Osteocyte (in vitro differentiated cells): ENCODE results near the gene ARHGAP19. TPM values are rescaled to one million over a fixed set of nuclear protein-coding genes. Genes with fewer than 3 reads are reported as not detected.

ENCODE experiments used
- DNase-seq: peaks from one replicate; pipeline ENCODE4 v3.0.0; 2021; ENCODE audit warnings: mixed read lengths; ENCODE audit not compliant: unreplicated experiment; ENCODE audit errors: extremely low spot score
- H3K27ac Mint-ChIP-seq: one replicate; pipeline ENCODE4 v1.8.0; 2021; ENCODE audit warnings: mild to moderate bottlenecking, mixed read lengths; ENCODE audit not compliant: unreplicated experiment
- H3K27me3 Mint-ChIP-seq: one replicate; pipeline ENCODE4 v1.8.0; 2021; ENCODE audit warnings: mixed read lengths; ENCODE audit not compliant: unreplicated experiment
- H3K36me3 Mint-ChIP-seq: one replicate; pipeline ENCODE4 v1.8.0; 2021; ENCODE audit warnings: mixed read lengths; ENCODE audit not compliant: unreplicated experiment
- H3K4me1 Mint-ChIP-seq: one replicate; pipeline ENCODE4 v1.8.0; 2021; ENCODE audit warnings: mixed read lengths; ENCODE audit not compliant: unreplicated experiment
- H3K4me3 Mint-ChIP-seq: one replicate; pipeline ENCODE4 v1.8.0; 2021; ENCODE audit warnings: mild to moderate bottlenecking, moderate library complexity, mixed read lengths; ENCODE audit not compliant: unreplicated experiment
- H3K9me3 Mint-ChIP-seq: one replicate; pipeline ENCODE4 v1.8.0; 2021; ENCODE audit warnings: mixed read lengths; ENCODE audit not compliant: unreplicated experiment
- CTCF ChIP-seq: fragments of 200-600 bp; sonication (generic); IDR thresholded peaks from 2 replicates; pipeline ENCODE4 v1.5.0; 2021; ENCODE audit warnings: antibody characterized with exemption, mild to moderate bottlenecking, moderate library complexity
- total RNA-seq: library from RNA; stranded (reverse); gene quantifications from 2 replicates; pipeline ENCODE4 v1.2.1, GENCODE V29; 2021

ARHGAP19 gene
- total RNA-seq, 1 donor from 2014 or later: 5.5 TPM

- DNase-seq: no peak
- TF ChIP-seq CTCF: no peak
- Mint-ChIP-seq H3K36me3 (no peaks in the 10 kb centered on the region), H3K4me3 (no peak overlapping the region), H3K4me1 (no peaks in the 10 kb centered on the region), H3K27ac (no peak overlapping the region), H3K9me3 (no peaks in the 10 kb centered on the region), H3K27me3 (peaks cover 27% of the 10 kb centered on the region)
Observed at GRCh38 chr10:97204826-97205679, 87.4 kb downstream of the ARHGAP19 start.

GRCh38 chr10:97203220-97203619 lies 89.2 kb downstream of the ARHGAP19 start:
- H3K36me3 Mint-ChIP-seq: no peaks in the 10 kb centered on the region
- no peaks in the 10 kb centered on the region for H3K4me1 Mint-ChIP-seq
- no peak overlapping the region for H3K27ac Mint-ChIP-seq
- H3K9me3 Mint-ChIP-seq: no peaks in the 10 kb centered on the region
- no peak for DNase-seq
- peaks cover 33% of the 10 kb centered on the region for H3K27me3 Mint-ChIP-seq
- H3K4me3 Mint-ChIP-seq: no peak overlapping the region
- TF ChIP-seq CTCF: no peak

DNA sequence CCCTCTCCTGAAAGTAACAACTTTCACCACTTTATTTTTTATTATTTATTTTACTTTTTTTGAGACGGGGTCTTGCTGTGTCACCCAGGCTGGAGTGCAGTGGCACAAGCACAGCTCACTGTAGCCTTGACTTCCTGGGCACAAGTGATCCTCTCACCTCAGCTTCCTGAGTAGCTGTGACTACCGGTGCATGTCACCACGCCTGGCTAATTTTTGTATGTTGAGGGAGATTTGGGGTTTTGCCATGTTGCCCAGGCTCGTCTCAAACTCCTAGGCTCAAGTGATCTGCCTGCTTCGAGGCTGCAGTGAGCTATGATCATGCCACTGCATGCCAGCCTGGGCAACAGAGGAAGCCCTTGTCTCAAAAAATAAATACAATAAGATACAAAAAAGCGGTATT lies 91.8 kb downstream of the ARHGAP19 start:
- DNase-seq: no peak
- no peaks in the 10 kb centered on the region for H3K9me3 Mint-ChIP-seq
- no peak overlapping the region for H3K27ac Mint-ChIP-seq
- no peak for TF ChIP-seq CTCF
- H3K27me3 Mint-ChIP-seq: peaks cover 47% of the 10 kb centered on the region
- peaks cover 6% of the 10 kb centered on the region for H3K4me1 Mint-ChIP-seq
- H3K4me3 Mint-ChIP-seq: no peak overlapping the region
- H3K36me3 Mint-ChIP-seq: no peaks in the 10 kb centered on the region

GRCh38 chr10:97199152-97199551 lies 93.3 kb downstream of the ARHGAP19 start:
- no peak for DNase-seq
- no peak overlapping the region for H3K27ac Mint-ChIP-seq
- no peaks in the 10 kb centered on the region for H3K36me3 Mint-ChIP-seq
- no peak for TF ChIP-seq CTCF
- H3K4me3 Mint-ChIP-seq: no peak overlapping the region
- H3K9me3 Mint-ChIP-seq: no peaks in the 10 kb centered on the region
- peaks cover 7% of the 10 kb centered on the region for H3K4me1 Mint-ChIP-seq
- peaks cover 55% of the 10 kb centered on the region for H3K27me3 Mint-ChIP-seq

DNA sequence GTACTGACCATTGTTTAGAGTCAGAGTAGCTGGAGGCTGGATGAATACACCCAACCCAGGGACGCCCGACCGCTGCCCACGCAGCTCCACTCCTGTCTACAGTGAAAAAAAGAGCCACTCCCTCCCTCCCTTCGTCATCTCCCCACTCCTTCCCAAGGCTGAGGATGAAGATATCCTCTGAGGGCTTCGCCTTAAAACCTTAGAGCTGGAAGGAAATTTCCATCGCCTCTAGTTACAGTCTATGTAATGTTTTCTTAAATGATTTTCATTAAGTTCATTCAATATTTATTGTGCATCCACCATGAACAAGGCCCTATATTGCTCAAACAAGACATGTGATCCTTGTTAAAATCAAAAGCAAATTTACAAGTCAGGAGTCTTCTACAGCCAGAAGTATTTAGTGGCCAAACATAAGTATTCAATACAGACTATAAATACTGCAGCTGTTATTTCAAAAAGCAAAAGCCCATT lies 95.4 kb downstream of the ARHGAP19 start:
- Mint-ChIP-seq H3K27ac (no peak overlapping the region), H3K4me3 (no peak overlapping the region), H3K4me1 (peaks cover 7% of the 10 kb centered on the region), H3K9me3 (no peaks in the 10 kb centered on the region), H3K27me3 (peaks cover 61% of the 10 kb centered on the region), H3K36me3 (no peaks in the 10 kb centered on the region)
- TF ChIP-seq CTCF: no peak
- DNase-seq: no peak
